ENCODE data around the gene MRAP2. TPM values are rescaled to one million over a fixed set of nuclear protein-coding genes. Genes with fewer than 3 reads are reported as not detected.
A peak's percentile ranks its signal among the peaks of the same experiment; 100 is the strongest.

Gene MRAP2, protein sequence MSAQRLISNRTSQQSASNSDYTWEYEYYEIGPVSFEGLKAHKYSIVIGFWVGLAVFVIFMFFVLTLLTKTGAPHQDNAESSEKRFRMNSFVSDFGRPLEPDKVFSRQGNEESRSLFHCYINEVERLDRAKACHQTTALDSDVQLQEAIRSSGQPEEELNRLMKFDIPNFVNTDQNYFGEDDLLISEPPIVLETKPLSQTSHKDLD
- 1.3 and 2.2 TPM in 2 replicates for total RNA-seq (2012; rRNA removed)

DNA sequence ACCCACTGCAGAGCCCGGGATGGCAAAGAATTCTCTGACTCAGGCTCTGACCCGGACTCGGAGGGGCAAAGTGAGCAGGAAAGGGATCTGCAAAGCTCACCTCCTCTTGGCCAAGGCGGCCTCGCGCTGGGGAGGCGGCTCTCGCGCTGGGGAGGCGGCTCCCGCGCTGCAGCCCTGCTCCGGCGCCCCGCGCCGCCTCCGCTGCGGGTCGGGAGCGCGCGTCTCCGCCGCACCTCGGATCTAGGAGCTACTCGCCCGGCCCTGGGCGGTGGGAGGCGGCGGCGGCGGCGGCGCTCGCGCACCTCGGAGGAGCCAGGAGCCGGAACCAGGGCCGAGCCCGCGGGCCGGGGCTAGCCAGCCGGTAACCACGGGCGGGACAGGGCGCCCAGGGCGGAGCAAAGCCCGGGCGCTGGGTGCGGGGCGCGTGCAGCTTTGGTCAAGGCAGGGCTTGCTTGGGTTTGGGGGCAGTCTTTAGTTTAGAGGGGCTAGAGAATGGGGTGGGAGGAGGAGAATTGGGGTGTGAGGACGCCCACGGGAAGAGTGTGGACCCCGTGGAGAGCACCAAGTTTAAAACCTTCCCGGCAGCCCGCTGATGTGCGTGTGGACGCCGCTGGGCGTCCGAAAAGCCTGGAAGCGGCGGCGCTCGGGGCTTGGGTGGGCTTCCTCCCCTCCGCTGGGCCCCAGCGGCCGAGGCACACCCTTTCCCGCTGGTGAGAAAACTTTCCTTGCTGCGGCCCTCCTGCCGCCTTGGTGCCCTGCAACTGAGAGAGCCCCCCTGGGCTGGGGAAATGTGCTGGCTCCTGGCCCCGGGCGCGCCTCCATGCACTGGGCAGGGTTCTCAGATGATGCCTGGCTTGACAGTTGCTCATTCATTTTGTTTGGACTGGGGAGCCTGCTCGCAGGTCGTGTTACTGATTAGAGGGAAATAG is at the start of gene MRAP2:
MRAP2 (plus strand) TSS at position 250 of the 929 bp plus-strand sequence. CDS start 21,547 bp downstream, outside the sequence.
- Histone ChIP-seq H3K27me3 (ENCODE audit: control insufficient read depth, insufficient read depth, low read length) (peaks cover 11% of the 10 kb centered on the region), H3K4me3 (ENCODE audit: low read length) (peak within 1 kb of the TSS; percentile 81), H3K4me1 (ENCODE audit: control insufficient read depth, insufficient read depth, low read length) (no peaks in the 10 kb centered on the region), H3K4me2 (ENCODE audit: low read length) (peak within 1 kb of the TSS; percentile 99), H3K9me3 (replicated peaks; ENCODE audit: low read length) (no peaks in the 10 kb centered on the region), H3K36me3 (ENCODE audit: insufficient read depth, low read length) (no peaks in the 10 kb centered on the region), H3K9ac (ENCODE audit: low read depth, low read length) (peak within 1 kb of the TSS; percentile 54)

DNA sequence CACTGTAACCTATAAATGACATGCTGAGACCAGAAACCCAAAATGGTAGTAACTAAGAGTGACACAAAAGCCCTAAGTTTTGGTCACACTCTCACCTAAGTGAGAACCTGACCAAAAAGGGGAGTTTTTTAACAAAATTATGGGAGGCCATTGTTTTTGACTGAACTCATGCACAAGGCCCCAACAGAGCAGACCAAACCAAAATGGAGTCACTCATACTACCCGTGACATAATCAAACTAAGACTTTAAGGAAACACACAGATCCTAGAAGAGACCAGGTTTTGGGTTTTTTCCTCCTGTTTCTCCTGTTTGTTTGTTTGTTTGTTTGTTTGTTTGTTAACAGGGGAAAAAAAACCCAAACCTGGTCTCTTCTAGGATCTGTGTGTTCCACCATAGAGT is 49.2 kb upstream of the MRAP2 start:
- Histone ChIP-seq H3K4me1 (ENCODE audit: control insufficient read depth, insufficient read depth, low read length) (peaks cover 27% of the 10 kb centered on the region), H3K27me3 (ENCODE audit: control insufficient read depth, insufficient read depth, low read length) (no peaks in the 10 kb centered on the region), H3K36me3 (ENCODE audit: insufficient read depth, low read length) (no peaks in the 10 kb centered on the region), H3K9ac (ENCODE audit: low read depth, low read length) (no peak overlapping the region), H3K4me2 (ENCODE audit: low read length) (no peak overlapping the region), H3K9me3 (replicated peaks; ENCODE audit: low read length) (no peaks in the 10 kb centered on the region), H3K4me3 (ENCODE audit: low read length) (no peak overlapping the region)

DNA sequence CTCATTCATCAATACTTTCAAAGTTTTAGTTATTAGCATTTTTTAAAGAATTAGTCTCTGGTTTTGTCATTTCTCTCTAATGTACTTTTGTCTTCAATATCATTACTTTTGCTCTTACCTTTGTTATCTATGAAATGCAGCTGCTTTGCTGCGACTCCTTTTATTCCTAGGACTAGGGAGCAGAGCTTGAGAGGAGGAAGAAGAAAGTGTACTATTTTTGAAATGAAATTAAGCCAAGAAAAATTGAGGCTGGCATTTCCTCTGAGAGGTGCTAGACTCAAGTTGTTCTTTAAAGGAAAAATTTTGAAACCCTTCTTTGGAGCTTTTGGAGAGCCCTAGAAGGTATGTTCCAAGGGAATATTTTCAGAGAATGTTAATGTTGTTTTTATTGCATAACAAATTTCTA is 48.3 kb upstream of the MRAP2 start:
- H3K27me3 ChIP-seq (ENCODE audit: control insufficient read depth, insufficient read depth, low read length) = no peaks in the 10 kb centered on the region
- H3K9ac ChIP-seq (ENCODE audit: low read depth, low read length) = no peak overlapping the region
- H3K4me2 ChIP-seq (ENCODE audit: low read length) = peak overlapping the region; percentile 51
- H3K9me3 ChIP-seq (replicated peaks; ENCODE audit: low read length) = no peaks in the 10 kb centered on the region
- H3K4me1 ChIP-seq (ENCODE audit: control insufficient read depth, insufficient read depth, low read length) = peaks cover 27% of the 10 kb centered on the region
- H3K36me3 ChIP-seq (ENCODE audit: insufficient read depth, low read length) = no peaks in the 10 kb centered on the region
- H3K4me3 ChIP-seq (ENCODE audit: low read length) = no peak overlapping the region

DNA sequence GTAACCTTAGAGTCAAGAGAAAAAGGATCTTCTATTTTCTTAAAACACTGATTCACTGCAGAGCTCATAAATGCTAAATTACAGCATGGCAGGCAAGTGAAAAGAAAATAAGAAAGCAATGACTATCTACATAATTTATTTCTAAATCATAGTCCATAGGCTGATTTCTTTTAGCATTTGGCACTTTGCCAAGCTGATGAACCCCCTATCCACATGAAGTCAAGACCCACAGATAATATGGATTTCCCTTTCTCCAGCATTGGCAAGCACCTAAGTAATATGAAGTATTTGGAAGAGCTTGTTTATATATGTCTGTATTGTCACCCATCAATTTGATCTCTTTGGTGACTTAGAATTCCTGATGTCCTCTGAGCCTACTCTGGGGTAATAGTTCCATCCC is 47.9 kb upstream of the MRAP2 start:
- Histone ChIP-seq H3K9me3 (replicated peaks; ENCODE audit: low read length) (no peaks in the 10 kb centered on the region), H3K27me3 (ENCODE audit: control insufficient read depth, insufficient read depth, low read length) (no peaks in the 10 kb centered on the region), H3K9ac (ENCODE audit: low read depth, low read length) (no peak overlapping the region), H3K4me3 (ENCODE audit: low read length) (no peak overlapping the region), H3K36me3 (ENCODE audit: insufficient read depth, low read length) (no peaks in the 10 kb centered on the region), H3K4me1 (ENCODE audit: control insufficient read depth, insufficient read depth, low read length) (peaks cover 27% of the 10 kb centered on the region), H3K4me2 (ENCODE audit: low read length) (no peak overlapping the region)

DNA sequence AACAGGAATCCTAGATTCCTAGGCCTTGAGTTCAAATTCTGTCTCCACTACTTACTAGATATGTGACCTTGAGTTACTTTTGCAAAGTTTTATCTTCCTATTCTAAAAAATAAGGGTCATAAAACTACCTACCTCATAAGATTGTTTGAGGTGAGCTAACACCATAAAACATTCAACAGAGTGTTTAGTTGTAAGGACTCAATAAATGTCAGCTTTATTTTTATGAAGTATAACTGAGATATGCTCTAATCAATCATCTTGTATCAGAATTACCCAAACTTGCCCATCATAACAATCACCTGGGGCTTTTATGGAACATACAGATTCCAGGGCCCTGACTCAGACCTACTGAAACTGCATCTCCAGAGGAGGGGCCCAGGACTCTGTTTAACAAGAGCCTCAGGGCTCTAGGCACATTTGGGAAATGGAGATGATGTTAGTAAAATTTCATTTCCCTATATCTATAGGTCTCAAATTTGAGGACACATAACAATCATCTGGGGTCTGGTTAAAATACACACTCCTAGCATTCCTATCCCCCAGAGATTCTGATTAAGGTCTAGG is 35.5 kb upstream of the MRAP2 start:
- Histone ChIP-seq H3K9me3 (replicated peaks; ENCODE audit: low read length) (no peaks in the 10 kb centered on the region), H3K9ac (ENCODE audit: low read depth, low read length) (no peak overlapping the region), H3K27me3 (ENCODE audit: control insufficient read depth, insufficient read depth, low read length) (peaks cover 7% of the 10 kb centered on the region), H3K4me1 (ENCODE audit: control insufficient read depth, insufficient read depth, low read length) (no peaks in the 10 kb centered on the region), H3K4me3 (ENCODE audit: low read length) (no peak overlapping the region), H3K4me2 (ENCODE audit: low read length) (no peak overlapping the region), H3K36me3 (ENCODE audit: insufficient read depth, low read length) (no peaks in the 10 kb centered on the region)

DNA sequence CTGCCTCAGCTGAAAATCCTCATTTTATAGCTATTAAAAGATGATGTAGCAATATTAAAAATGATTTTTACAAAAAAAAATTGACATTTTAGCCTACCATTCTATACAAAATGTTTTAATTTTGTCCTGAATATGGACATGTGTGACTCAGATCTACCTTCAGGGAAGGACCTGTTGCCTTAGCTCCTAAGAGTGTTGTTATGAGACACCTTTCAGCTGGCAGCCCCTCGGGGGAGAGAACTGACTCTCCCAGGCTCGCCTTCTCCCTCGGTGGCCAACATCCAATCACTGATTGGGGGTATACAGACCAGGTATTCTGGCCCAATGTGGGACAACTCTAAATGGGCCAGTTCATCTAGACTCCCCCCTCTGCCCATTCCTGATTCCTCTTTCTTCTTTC is 32.5 kb upstream of the MRAP2 start:
- Histone ChIP-seq H3K36me3 (ENCODE audit: insufficient read depth, low read length) (no peaks in the 10 kb centered on the region), H3K9me3 (replicated peaks; ENCODE audit: low read length) (no peaks in the 10 kb centered on the region), H3K9ac (ENCODE audit: low read depth, low read length) (no peak overlapping the region), H3K4me3 (ENCODE audit: low read length) (no peak overlapping the region), H3K4me1 (ENCODE audit: control insufficient read depth, insufficient read depth, low read length) (no peaks in the 10 kb centered on the region), H3K4me2 (ENCODE audit: low read length) (no peak overlapping the region), H3K27me3 (ENCODE audit: control insufficient read depth, insufficient read depth, low read length) (peaks cover 7% of the 10 kb centered on the region)

DNA sequence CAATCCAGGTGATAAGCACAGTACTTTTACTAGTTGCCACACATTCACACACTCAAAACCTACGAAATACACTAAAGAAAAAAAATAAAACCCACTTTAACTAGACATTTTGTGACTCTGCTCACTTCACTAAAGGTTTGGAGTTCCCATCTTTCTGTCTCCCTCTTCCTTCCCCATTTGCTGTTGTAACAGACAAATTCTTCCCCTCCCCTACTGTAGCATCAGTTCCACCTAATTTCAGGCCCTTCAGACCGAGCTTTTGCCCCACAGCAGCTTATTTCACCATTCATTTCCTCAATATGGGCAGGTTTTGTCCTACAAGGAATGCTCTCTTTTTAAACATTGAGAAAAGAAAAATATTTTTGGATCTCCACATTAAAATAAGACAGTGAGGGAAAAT is 31.3 kb upstream of the MRAP2 start:
- H3K27me3 ChIP-seq (ENCODE audit: control insufficient read depth, insufficient read depth, low read length) = peaks cover 7% of the 10 kb centered on the region
- no peak overlapping the region for H3K9ac ChIP-seq (ENCODE audit: low read depth, low read length)
- no peaks in the 10 kb centered on the region for H3K9me3 ChIP-seq (replicated peaks; ENCODE audit: low read length)
- H3K4me2 ChIP-seq (ENCODE audit: low read length) = no peak overlapping the region
- no peaks in the 10 kb centered on the region for H3K4me1 ChIP-seq (ENCODE audit: control insufficient read depth, insufficient read depth, low read length)
- H3K4me3 ChIP-seq (ENCODE audit: low read length) = no peak overlapping the region
- no peaks in the 10 kb centered on the region for H3K36me3 ChIP-seq (ENCODE audit: insufficient read depth, low read length)

DNA sequence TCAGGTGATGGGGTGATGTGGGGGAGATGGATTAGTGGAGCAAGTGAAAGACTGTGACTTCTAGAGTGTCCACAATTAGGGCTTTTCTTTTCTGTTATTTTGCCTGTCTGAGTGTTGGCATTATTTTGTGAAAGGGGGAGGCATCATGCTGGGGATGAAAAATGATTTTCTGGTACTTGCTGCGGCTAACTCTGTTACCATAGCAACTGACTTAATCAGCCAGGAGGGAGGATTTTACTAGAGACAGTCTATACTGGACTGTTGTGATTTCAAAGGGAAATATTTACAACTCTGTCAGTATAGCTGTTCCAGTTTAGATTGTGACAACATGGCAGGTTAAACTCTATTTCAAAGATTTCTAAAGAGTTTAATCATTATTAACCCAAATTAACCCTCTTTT is 30.4 kb upstream of the MRAP2 start:
- Histone ChIP-seq H3K27me3 (ENCODE audit: control insufficient read depth, insufficient read depth, low read length) (peaks cover 7% of the 10 kb centered on the region), H3K36me3 (ENCODE audit: insufficient read depth, low read length) (no peaks in the 10 kb centered on the region), H3K4me1 (ENCODE audit: control insufficient read depth, insufficient read depth, low read length) (no peaks in the 10 kb centered on the region), H3K4me3 (ENCODE audit: low read length) (no peak overlapping the region), H3K9ac (ENCODE audit: low read depth, low read length) (no peak overlapping the region), H3K4me2 (ENCODE audit: low read length) (no peak overlapping the region), H3K9me3 (replicated peaks; ENCODE audit: low read length) (no peaks in the 10 kb centered on the region)

DNA sequence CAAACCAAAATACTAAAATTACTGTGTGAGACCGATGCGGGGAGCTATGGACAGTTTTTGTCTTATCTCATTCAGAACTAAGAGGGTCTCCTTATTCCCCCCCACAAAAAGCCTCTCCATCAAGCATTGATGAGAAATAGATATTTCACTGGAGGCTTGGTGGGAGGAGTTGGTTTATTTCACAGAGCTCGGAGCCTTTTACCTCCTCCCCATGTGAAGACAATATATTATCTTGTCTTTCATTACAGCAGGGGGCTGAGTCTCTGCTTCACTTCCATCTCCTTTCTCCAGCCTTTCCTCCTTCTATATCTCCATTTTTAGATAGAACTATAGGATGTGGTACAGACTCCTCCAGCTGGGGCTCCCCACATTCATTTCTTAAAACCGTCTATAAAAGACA is 29.9 kb upstream of the MRAP2 start:
- H3K9ac ChIP-seq (ENCODE audit: low read depth, low read length) = no peak overlapping the region
- H3K4me2 ChIP-seq (ENCODE audit: low read length) = no peak overlapping the region
- H3K36me3 ChIP-seq (ENCODE audit: insufficient read depth, low read length) = no peaks in the 10 kb centered on the region
- H3K4me3 ChIP-seq (ENCODE audit: low read length) = no peak overlapping the region
- no peaks in the 10 kb centered on the region for H3K4me1 ChIP-seq (ENCODE audit: control insufficient read depth, insufficient read depth, low read length)
- H3K27me3 ChIP-seq (ENCODE audit: control insufficient read depth, insufficient read depth, low read length) = peaks cover 7% of the 10 kb centered on the region
- H3K9me3 ChIP-seq (replicated peaks; ENCODE audit: low read length) = no peaks in the 10 kb centered on the region

DNA sequence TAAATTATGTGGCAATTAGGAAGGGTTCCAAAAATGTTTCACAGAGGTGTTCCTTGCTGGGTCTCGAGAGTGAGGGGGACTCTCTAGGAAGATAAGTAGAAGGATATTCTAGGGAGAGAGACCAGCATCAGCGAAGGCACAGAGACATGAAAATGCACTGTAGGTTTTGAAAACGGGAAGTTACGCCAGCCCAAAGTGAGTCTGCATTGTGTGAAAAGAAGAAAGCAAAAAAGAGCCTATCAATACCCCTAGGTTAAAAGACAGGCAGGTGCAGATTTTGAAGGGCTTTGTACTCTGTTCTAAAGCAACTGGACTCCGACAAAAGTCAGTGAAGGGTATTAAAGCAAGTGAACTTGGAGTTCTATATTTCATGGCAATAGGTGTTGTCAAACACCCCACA is 25.7 kb upstream of the MRAP2 start:
- H3K4me3 ChIP-seq (ENCODE audit: low read length) = no peak overlapping the region
- H3K4me2 ChIP-seq (ENCODE audit: low read length) = no peak overlapping the region

DNA sequence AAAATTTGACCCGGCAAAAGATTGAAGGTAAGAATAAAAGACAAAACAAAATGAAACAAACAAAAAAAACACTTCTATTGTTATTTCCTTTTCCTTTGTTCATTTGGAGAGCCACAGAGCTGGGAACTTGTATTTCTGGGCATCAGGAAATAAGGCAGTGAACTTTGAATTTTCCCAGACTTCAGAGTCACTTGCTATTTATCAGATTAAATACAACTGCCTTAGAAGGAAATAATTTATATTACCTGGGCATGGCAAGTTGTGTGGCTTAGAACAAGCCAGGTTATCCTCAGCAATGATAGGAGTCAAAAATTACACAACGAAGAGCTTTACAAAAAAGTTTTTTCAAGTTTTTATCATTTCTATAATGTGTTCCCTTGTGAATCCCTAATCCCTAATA is 20.2 kb upstream of the MRAP2 start:
- Histone ChIP-seq H3K27me3 (ENCODE audit: control insufficient read depth, insufficient read depth, low read length) (peaks cover 11% of the 10 kb centered on the region), H3K4me3 (ENCODE audit: low read length) (no peak overlapping the region), H3K9ac (ENCODE audit: low read depth, low read length) (no peak overlapping the region), H3K9me3 (replicated peaks; ENCODE audit: low read length) (no peaks in the 10 kb centered on the region), H3K4me2 (ENCODE audit: low read length) (no peak overlapping the region), H3K36me3 (ENCODE audit: insufficient read depth, low read length) (no peaks in the 10 kb centered on the region), H3K4me1 (ENCODE audit: control insufficient read depth, insufficient read depth, low read length) (no peaks in the 10 kb centered on the region)

More for the DNA sequence above, 25.7 kb upstream of the MRAP2 start:
- no peaks in the 10 kb centered on the region for H3K36me3 ChIP-seq (ENCODE audit: insufficient read depth, low read length)
- no peak overlapping the region for H3K9ac ChIP-seq (ENCODE audit: low read depth, low read length)
- H3K4me1 ChIP-seq (ENCODE audit: control insufficient read depth, insufficient read depth, low read length) = no peaks in the 10 kb centered on the region
- H3K9me3 ChIP-seq (replicated peaks; ENCODE audit: low read length) = no peaks in the 10 kb centered on the region
- no peaks in the 10 kb centered on the region for H3K27me3 ChIP-seq (ENCODE audit: control insufficient read depth, insufficient read depth, low read length)
